WTC11 (cell line): ENCODE results near the gene MYG1. TPM values are rescaled to one million over a fixed set of nuclear protein-coding genes. Genes with fewer than 3 reads are reported as not detected.

Experiments
- ATAC-seq: fragments of 200-7000 bp; cut with Tn5 transposase; 2 replicates; pipeline ENCODE4 v1.10.0; 2021; ENCODE audit warnings: mild to moderate bottlenecking, moderate library complexity
- CTCF ChIA-PET: fragments of 300-600 bp; sonication (Branson Sonifier 250); formaldehyde crosslinking; loops from one replicate; lab custom pipeline; 2021; ENCODE audit warnings: antibody characterized with exemption; lab: Charles Lee
- POLR2A ChIA-PET: fragments of 350-600 bp; sonication (Branson Sonifier 250); formaldehyde crosslinking; loops from one replicate; lab custom pipeline; 2021; ENCODE audit warnings: antibody characterized with exemption; lab: Charles Lee
- DNase-seq: peaks from one replicate; pipeline ENCODE4 v3.0.0; 2021; ENCODE audit warnings: low spot score
- H3K27ac Mint-ChIP-seq: 2 replicates; pipeline ENCODE4 v1.8.0; 2021; ENCODE audit warnings: mixed read lengths
- H3K27me3 Mint-ChIP-seq: 2 replicates; pipeline ENCODE4 v1.8.0; 2021; ENCODE audit warnings: low read depth, mild to moderate bottlenecking, moderate library complexity, mixed read lengths
- H3K36me3 Mint-ChIP-seq: 2 replicates; pipeline ENCODE4 v1.8.0; 2021; ENCODE audit warnings: mixed read lengths
- H3K4me1 Mint-ChIP-seq: 2 replicates; pipeline ENCODE4 v1.8.0; 2022; ENCODE audit warnings: mixed read lengths
- H3K4me3 Mint-ChIP-seq: 2 replicates; pipeline ENCODE4 v1.8.0; 2021; ENCODE audit warnings: mild to moderate bottlenecking, moderate library complexity, mixed read lengths
- H3K9me3 Mint-ChIP-seq: 2 replicates; pipeline ENCODE4 v1.8.0; 2021; ENCODE audit warnings: mixed read lengths
- CDX4 ChIP-seq: fragments of 250-450 bp; sonication (Bioruptor Pico); IDR thresholded peaks from 2 replicates; pipeline ENCODE4 v1.9.0; 2021; ENCODE audit warnings: moderate library complexity, mild to moderate bottlenecking, inconsistent platforms, borderline replicate concordance
- CREM ChIP-seq: sonication (generic); formaldehyde crosslinking; IDR thresholded peaks from 2 replicates; pipeline ENCODE4 v1.8.1; 2022; ENCODE audit warnings: mild to moderate bottlenecking, missing genetic modification reagents, moderate library complexity
- E2F1 ChIP-seq: sonication (generic); formaldehyde crosslinking; IDR thresholded peaks from 2 replicates; pipeline ENCODE4 v1.8.0; 2022; ENCODE audit warnings: mild to moderate bottlenecking, missing genetic modification reagents
- ETV6 ChIP-seq: sonication (generic); formaldehyde crosslinking; IDR thresholded peaks from 2 replicates; pipeline ENCODE4 v1.8.1; 2022; ENCODE audit warnings: mild to moderate bottlenecking, missing genetic modification reagents
- FOXP4 ChIP-seq: sonication (generic); formaldehyde crosslinking; IDR thresholded peaks from 2 replicates; pipeline ENCODE4 v1.8.0; 2022; ENCODE audit warnings: mild to moderate bottlenecking, missing genetic modification reagents
- GTF2I ChIP-seq: fragments of 250-450 bp; sonication (Bioruptor Pico); conservative IDR thresholded peaks from 2 replicates; pipeline ENCODE4 v1.4.0; 2021; ENCODE audit warnings: mild to moderate bottlenecking
- IRF1 ChIP-seq: sonication (generic); formaldehyde crosslinking; IDR thresholded peaks from 2 replicates; pipeline ENCODE4 v1.8.0; 2023; ENCODE audit warnings: missing genetic modification reagents
- NFE2L1 ChIP-seq: sonication (generic); formaldehyde crosslinking; IDR thresholded peaks from 2 replicates; pipeline ENCODE4 v1.8.1; 2023; ENCODE audit warnings: missing genetic modification reagents
- NR2C2 ChIP-seq: sonication (generic); formaldehyde crosslinking; IDR thresholded peaks from 2 replicates; pipeline ENCODE4 v1.8.0; 2022; ENCODE audit warnings: mild to moderate bottlenecking, missing genetic modification reagents
- PRDM15 ChIP-seq: sonication (generic); formaldehyde crosslinking; IDR thresholded peaks from 2 replicates; pipeline ENCODE4 v1.8.0; 2022; ENCODE audit warnings: missing genetic modification reagents
- TEAD4 ChIP-seq: sonication (generic); formaldehyde crosslinking; IDR thresholded peaks from 2 replicates; pipeline ENCODE4 v1.8.0; 2022; ENCODE audit warnings: mild to moderate bottlenecking, missing genetic modification reagents
- ZNF281 ChIP-seq: sonication (generic); formaldehyde crosslinking; IDR thresholded peaks from 2 replicates; pipeline ENCODE4 v1.8.0; 2023; ENCODE audit warnings: mild to moderate bottlenecking, missing genetic modification reagents
- ZNF317 ChIP-seq: sonication (generic); formaldehyde crosslinking; IDR thresholded peaks from 2 replicates; pipeline ENCODE4 v1.8.1; 2023; ENCODE audit warnings: low read depth, mild to moderate bottlenecking, moderate library complexity, missing genetic modification reagents, borderline replicate concordance
- ZNF396 ChIP-seq: fragments of 250-450 bp; sonication (Bioruptor Pico); IDR thresholded peaks from 2 replicates; pipeline ENCODE4 v1.8.0; 2021; ENCODE audit warnings: mild to moderate bottlenecking, moderate library complexity, borderline replicate concordance
- total RNA-seq: library from RNA; stranded (reverse); gene quantifications from 3 replicates; pipeline ENCODE4 v1.2.3, GENCODE V29; 2021

Gene MYG1
- total RNA-seq, 1 experiment from 2014 or later: 93.1 TPM

- TF ChIP-seq TEAD4 (CRISPR knock-in tag) (no peak), E2F1 (0 out of 2 replicates have a peak, but pooled peaks have one; percentile 8), CREM (CRISPR knock-in tag) (no peak)
- DNase-seq: no peak
- Mint-ChIP-seq H3K27ac (no peak overlapping the region), H3K9me3 (no peaks in the 10 kb centered on the region), H3K36me3 (peaks cover 4% of the 10 kb centered on the region; the same call in 1 of the 2 replicates), H3K4me3 (peak overlapping the region; percentile 93), H3K4me1 (peaks cover 20% of the 10 kb centered on the region), H3K27me3 (no peaks in the 10 kb centered on the region)
- CTCF ChIA-PET: interaction anchor here (0.6 to 12.6 kb wide), 8 partner anchors 11 to 69 kb away, joined by 3 to 188 read pairs (median 7); partner anchors contain the start of genes AAAS and ESPL1
- POLR2A ChIA-PET: interaction anchor here (1.2 kb wide), 1 partner anchor 39 kb away, joined by 3 read pairs; no protein-coding TSS in a partner anchor
- ATAC-seq: peak; percentile 3; the same call in 1 of the 2 replicates
These were observed 47.1 kb upstream of the MYG1 start for GRCh38 chr12:53252349-53252916.

- DNase-seq: no peak
- H3K4me3 Mint-ChIP-seq: peak overlapping the region; percentile 93
- CTCF ChIA-PET: interaction anchor here (0.9 to 12.6 kb wide), 4 partner anchors 12 to 68 kb away, joined by 3 to 188 read pairs (median 23); partner anchors contain the start of genes AAAS and ESPL1
- POLR2A ChIA-PET: interaction anchor here (1.2 kb wide), 1 partner anchor 40 kb away, joined by 3 read pairs; no protein-coding TSS in a partner anchor
- no peaks in the 10 kb centered on the region for H3K27me3 Mint-ChIP-seq
- H3K27ac Mint-ChIP-seq: no peak overlapping the region
- ATAC-seq: no peak
- TF ChIP-seq ZNF281 (CRISPR knock-in tag) (no peak), ZNF396 (CRISPR knock-in tag) (no peak), ZNF317 (CRISPR knock-in tag) (no peak), IRF1 (no peak), NFE2L1 (CRISPR knock-in tag) (no peak), NR2C2 (no peak)
- peaks cover 20% of the 10 kb centered on the region for H3K4me1 Mint-ChIP-seq
- H3K9me3 Mint-ChIP-seq: no peaks in the 10 kb centered on the region
- H3K36me3 Mint-ChIP-seq: peaks cover 4% of the 10 kb centered on the region; the same call in 1 of the 2 replicates
These were observed 46.2 kb upstream of the MYG1 start for GRCh38 chr12:53253298-53253697.

- no peak for ATAC-seq
- ChIA-PET CTCF (interaction anchor here (12.6 kb wide), 1 partner anchor 41 kb away, joined by 188 read pairs; no protein-coding TSS in a partner anchor), POLR2A (no interaction called here)
- H3K4me3 Mint-ChIP-seq: no peak overlapping the region
- no peaks in the 10 kb centered on the region for H3K9me3 Mint-ChIP-seq
- H3K4me1 Mint-ChIP-seq: peaks cover 20% of the 10 kb centered on the region
- peaks cover 4% of the 10 kb centered on the region; the same call in 1 of the 2 replicates for H3K36me3 Mint-ChIP-seq
- no peak for DNase-seq
- no peaks in the 10 kb centered on the region for H3K27me3 Mint-ChIP-seq
- H3K27ac Mint-ChIP-seq: no peak overlapping the region
- TF ChIP-seq GTF2I (CRISPR knock-in tag) (no peak), TEAD4 (CRISPR knock-in tag) (no peak), PRDM15 (no peak), FOXP4 (no peak), CDX4 (CRISPR knock-in tag) (no peak), ETV6 (CRISPR knock-in tag) (no peak)
These were observed 44.5 kb upstream of the MYG1 start for GRCh38 chr12:53254816-53255545.
